ENCODE data around the gene ZCCHC10.
"Not testable (repeated sequence)": the region's sequence is repeated elsewhere in the genome, so short reads cannot be mapped to it uniquely, and the experiment has no call there.

The ZCCHC10 gene

GRCh38 chr5:133025804-133026663 is at the start of gene ZCCHC10:
Gene ZCCHC10 (minus strand): TSS chr5:133026549. CDS start chr5:133026537, 12 bp downstream.
- peak; percentile 79 to 94 (median 83) for DNase-seq (ENCODE audit: low read depth in 3 of 3)

DNA sequence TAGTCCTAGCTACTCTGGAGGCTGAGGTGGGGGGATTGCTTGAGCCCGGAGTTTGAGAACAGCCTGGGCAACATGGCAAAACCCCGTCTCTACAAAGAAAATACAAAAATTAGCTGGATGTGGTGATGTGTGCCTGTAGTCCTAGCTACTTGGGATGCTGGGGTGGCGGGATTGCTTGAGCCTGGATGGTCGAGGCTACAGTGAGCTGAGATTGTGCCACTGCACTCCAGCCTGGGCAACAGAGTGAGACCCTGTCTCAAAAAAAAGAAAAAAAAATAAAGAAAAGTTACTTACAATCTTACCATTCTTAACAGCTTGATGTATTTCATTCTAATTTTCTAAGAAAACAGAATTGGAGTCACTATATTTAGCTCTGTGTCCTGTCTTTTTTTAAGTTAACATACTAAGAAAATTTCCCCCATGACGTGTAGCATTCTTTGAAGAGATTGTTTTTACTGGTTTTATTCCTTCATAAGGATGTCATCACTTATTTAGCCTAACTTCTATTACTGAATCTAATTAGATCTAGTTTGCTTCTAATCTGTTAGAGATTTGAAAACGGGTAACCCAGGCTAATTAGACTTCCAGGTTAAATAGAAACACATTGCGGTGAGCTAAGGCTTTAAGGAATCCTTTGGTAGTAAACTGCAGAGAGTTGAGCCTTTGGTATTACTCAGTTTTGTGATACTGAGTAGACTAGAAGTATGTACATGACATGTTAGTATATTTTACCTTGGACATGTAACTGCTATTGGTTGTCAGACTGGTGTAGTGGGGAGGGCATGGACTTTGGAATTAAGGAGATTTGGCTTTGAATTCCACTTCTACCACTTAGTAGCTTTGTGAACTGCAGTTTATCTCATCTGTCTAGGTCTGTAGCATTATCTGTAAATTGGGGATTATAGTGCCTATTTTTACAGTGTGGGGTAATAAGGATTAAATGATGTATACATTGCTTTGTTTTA is 49.5 kb upstream of the ZCCHC10 start:
- DNase-seq (ENCODE audit: low read depth in 3 of 3), result no peak

DNA sequence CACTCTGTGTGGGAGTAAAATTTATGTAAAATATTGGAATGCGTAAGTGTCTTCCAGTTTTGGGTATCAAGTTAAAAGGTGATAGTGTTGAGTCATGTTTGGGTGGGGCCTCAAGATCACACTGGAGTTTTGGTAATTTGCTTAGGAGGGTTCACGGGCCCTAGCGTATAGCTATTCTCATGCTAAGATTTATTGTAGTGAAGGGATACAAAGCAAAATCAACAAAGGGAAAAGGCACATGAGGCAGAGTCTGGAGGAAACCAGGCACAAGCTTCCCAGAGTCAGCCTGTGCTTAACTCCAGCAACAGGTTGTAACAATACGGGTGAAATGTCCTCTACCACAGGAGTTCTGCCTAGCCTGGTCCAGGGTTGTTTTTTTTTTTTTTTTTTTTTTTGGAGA is 45.7 kb upstream of the ZCCHC10 start:
- DNase-seq (ENCODE audit: low read depth in 3 of 3), result no peak

DNA sequence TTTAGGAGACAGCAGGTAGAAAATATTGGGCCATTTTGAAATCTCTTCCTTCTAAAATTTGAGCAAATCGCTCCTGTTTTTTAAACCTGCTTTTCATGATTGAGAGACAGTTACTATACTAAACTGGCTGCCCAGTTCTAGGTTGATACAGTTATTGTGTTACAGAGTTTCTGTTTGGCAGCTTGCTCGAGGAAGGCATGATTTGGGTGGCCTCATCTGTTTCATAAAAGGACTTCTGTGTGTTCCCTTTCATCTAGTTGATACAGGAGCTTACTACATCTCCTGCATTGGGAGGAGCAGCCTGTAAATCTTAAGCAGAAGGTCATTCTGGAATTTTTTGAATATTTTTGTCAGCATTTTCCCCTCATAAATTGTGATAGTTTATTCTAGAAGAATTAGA is 39.7 kb upstream of the ZCCHC10 start:
- no peak for DNase-seq (ENCODE audit: low read depth in 3 of 3)

DNA sequence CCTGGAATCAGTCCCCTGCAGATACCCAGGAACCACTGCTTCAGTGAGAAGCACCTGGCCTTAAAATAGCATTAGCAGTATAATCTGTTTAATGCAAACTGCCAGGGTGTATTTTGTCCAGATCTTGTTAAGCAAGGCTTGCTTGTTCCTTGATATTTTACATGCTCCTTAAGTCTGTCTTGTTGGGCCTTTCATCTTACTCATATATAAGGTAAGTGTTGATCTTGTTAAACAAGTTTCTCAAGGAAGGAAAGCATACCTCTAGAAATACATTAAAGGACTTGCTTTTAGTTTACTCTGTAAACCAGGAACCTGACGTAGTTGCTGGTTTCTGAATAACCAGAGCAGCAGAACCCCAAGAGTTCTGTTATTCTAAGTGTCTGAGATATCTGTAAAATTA is 39.1 kb upstream of the ZCCHC10 start:
- no peak for DNase-seq (ENCODE audit: low read depth in 3 of 3)

DNA sequence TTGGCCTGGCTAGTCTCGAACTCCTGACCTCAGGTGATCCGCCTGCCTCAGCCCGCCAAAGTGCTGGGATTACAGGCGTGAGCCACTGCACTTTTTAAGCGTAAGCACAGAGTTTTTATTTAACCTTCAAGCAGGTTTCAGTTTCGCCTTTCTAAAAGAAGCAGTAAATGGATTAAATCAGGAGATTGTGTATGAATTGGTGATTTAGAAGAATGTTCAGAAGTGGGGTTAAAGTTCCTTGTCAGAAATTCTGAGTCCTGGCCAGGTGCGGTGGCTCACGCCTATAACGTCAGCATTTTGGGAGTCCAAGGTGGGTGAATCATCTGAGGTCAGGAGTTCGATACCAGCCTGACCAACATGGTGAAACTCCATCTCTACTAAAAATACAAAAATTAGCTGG is 37.6 kb upstream of the ZCCHC10 start:
- DNase-seq (ENCODE audit: low read depth in 3 of 3), result no peak

- DNase-seq (ENCODE audit: low read depth in 3 of 3), result no peak
These were observed 35.9 kb upstream of the ZCCHC10 start for GRCh38 chr5:133062276-133062675.

- DNase-seq (ENCODE audit: low read depth in 3 of 3), result no peak
These were observed 33.3 kb upstream of the ZCCHC10 start for GRCh38 chr5:133059621-133060020.

- DNase-seq (ENCODE audit: low read depth in 3 of 3), result no peak
These were observed 30.5 kb upstream of the ZCCHC10 start for GRCh38 chr5:133056891-133057290.

DNA sequence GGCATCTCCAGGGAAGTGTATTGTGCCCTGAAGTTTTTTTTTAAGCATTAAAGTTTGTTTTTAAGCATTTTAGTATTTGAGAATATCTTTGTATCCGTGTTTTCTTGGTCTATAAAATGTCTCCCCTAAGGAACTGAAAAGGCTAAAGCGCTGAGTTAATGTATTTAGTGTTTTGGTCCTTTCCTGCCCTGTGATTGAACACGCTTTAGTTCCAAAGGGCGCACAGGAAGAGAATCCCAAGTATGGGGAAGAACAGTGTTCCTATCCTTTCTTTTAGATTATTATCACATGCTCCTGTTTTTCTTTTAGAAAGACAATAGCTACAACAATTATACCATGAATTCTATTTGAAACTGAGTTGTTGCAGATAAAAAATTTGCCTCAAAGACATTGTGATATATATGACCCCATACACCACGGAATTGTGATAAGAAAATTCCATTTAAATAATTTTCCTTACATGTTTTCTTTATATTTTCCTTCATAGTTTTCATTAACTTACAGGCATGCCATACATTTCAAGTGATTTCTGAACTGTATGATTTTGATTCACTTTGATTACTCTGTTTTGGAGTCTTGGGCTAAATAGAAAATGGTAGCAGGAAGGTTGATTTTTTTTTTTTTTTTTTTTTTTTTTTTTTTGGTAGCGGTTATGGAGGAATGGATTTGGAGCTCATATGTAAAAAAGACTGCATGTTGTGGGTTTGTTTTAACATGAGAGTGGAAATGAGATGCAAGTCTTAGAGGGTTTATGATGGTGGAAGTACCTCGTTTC is 28.5 kb upstream of the ZCCHC10 start:
- no peak for DNase-seq (ENCODE audit: low read depth in 3 of 3)

GRCh38 chr5:133053448-133053847 is 27.1 kb upstream of the ZCCHC10 start:
- no peak for DNase-seq (ENCODE audit: low read depth in 3 of 3)

DNA sequence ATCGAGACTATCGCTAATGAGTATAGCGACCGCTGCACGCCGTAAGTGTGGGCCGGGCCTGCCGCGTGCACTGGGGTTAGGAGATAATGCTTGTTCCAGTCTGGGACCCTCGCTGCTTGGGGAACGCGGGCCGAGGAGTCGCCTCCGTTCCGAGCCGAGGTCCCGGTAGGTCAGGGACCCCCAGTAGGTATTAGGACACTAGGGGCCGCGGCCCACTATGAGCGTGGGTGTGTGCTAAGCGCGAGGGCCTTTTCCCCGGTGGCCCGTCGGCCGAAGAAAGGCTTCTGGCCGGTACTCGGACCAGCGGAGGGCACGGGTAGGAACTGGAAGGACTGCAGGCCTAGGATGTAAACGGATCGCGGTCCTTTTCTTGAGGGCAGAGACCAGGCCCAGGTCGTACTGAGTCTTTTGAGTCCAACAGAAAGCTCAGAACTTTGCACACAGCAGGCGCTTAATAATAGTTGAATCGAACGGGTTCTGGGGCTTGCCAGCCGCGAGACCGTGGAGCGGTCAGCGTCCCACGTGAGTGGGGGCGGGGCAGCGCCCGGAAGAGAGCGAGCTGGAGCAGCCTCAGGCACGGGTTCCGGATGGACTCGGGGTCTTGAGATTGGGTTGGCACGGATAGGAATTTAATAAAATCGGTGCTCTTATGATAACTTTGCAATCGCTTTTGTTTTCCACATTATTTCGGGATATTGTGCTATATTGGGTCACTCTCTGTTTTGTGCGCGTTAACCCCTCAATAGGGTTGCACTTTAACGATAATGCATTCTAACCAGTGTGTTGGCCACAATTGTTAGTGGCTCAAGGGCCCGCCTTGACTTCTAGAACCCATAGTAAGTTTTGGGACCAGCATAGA is 26.2 kb upstream of the ZCCHC10 start:
- peak; percentile 41 to 62 (median 52) for DNase-seq (ENCODE audit: low read depth in 3 of 3)

- DNase-seq (ENCODE audit: low read depth in 3 of 3), result peak; percentile 93 to 98 (median 97)
These were observed 25.4 kb upstream of the ZCCHC10 start, which contains the start of gene HSPA4 for GRCh38 chr5:133051542-133052316. Gene HSPA4 (plus strand): TSS chr5:133052013. CDS start chr5:133052251, 238 bp downstream.

- no peak for DNase-seq (ENCODE audit: low read depth in 3 of 3)
These were observed 24.8 kb upstream of the ZCCHC10 start for GRCh38 chr5:133051061-133051541.

DNA sequence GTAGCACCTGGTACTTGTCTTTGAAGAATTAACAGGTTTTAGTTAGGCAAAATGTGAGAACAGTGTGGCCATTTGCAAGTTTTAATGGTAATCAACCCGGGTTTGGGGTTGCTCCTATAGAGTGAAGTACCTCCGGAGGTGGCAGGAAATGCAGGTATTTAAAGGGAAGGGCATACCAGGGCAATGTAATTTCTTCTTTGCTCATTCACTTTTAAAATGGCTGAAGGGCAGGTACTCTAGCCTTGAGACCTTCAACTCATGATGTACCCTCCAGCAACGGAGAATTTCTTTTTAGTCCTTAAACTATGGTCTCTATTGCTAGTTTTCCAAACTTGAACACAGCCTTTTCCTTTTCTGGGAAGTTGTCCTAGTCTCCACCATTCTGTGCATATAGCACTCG is 24.2 kb upstream of the ZCCHC10 start:
- DNase-seq (ENCODE audit: low read depth in 3 of 3), result no peak

DNA sequence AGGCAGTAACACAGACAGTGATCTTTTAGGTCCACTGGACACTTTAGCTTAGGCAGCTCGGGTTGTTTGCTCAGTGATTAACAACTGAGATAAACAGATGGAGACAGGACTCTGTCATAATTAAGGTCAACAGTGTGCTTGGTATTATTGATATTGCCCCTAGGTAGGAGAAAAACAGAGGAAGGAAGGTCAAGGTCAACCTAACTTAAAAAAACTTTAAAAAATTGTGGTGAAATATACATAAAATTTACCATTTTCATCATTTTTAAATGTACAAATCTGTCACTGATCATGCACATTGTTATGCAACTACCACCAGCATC is 23.3 kb upstream of the ZCCHC10 start:
- DNase-seq (ENCODE audit: low read depth in 3 of 3), result no peak

DNA sequence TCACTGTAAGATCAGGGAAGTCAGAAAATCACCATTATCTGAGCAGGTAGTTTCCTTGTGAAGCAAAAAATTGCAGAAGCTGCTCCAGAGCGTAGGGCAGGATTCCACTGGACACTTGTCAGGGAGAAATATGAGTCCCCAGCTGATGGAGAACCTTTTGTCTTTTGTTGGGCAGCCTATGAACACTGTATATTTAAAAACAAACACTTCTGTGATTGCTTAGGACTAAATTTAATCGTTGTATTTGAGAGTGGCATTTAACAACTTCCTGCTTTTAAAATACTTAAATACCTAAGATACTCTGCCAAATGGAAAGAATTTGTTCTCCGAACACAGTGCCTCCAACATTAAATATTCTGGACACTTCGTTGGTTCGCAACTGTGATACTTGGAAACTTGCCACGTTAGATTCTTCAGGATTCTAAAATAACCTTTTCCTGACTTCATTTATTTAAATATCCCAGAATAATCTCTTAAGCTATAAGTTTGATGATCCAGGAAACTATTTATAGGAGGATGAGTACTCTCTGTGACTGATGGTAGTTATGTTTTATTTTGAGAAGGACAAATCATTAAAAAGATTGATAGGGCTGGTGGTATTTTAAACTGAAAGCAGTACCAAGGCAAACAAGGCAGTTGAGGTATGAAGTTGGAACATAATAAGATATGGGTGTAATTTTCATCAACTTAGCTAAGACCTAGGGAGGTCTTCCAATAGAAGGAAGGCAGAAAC is 22.8 kb upstream of the ZCCHC10 start:
- DNase-seq (ENCODE audit: low read depth in 3 of 3), result no peak

DNA sequence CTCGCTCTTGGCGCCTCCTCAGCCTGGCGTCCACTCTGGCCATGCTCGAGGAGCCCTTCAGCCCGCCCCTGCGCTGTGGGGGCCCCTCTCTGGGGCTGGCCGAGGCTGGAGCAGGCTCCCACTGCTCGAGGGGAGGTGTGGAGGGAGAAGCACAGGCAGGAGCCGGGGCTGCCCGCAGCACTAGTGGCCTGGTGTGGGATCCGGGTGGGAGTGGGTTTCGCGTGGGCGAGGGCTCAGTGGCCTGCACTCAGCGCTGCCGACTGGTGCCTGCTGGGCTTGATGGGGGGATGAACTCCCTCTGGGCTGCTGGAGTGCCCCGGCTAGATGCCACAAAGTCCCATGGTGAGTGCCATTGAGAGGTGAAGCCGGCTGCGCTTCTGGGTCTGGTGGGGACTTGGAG is 21.1 kb upstream of the ZCCHC10 start:
- DNase-seq (ENCODE audit: low read depth in 3 of 3), result no peak

GRCh38 chr5:133046560-133046959 is 20.2 kb upstream of the ZCCHC10 start:
- DNase-seq (ENCODE audit: low read depth in 3 of 3), result not testable (repeated sequence)
